Measurements from ENCODE around the gene LDHD.

- TF ChIP-seq CTCF (IDR thresholded peaks at IDR 0.05) (no peak), POLR2A (IDR thresholded peaks at IDR 0.05) (no peak)
These were observed 3.7 kb upstream of the LDHD start for GRCh38 chr16:75120253-75120652.
